ENCODE results near the gene OBSCN.

Gene OBSCN

DNA sequence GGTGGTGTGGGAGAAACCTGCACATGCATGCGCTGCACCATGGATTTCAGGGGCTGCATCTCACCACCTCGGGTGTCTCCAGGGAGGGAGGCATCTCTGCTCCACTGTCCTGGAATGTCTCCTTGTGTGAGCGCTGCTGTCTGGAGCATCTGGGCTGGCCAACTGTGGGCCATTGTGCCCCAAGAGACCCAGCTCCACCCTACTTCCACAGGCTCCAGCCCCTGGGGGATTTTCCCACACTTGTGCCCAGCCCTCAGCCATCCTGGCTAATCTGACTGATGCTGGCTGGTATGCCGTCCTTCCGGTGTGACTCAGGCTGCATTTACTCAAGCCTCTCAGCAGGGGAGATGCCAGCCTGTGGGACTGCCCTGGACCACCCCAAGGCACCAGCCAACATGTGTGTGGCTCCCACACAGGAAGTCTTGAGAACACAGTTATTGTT is 136.8 kb downstream of the OBSCN start:
- DNase-seq, result no peak

DNA sequence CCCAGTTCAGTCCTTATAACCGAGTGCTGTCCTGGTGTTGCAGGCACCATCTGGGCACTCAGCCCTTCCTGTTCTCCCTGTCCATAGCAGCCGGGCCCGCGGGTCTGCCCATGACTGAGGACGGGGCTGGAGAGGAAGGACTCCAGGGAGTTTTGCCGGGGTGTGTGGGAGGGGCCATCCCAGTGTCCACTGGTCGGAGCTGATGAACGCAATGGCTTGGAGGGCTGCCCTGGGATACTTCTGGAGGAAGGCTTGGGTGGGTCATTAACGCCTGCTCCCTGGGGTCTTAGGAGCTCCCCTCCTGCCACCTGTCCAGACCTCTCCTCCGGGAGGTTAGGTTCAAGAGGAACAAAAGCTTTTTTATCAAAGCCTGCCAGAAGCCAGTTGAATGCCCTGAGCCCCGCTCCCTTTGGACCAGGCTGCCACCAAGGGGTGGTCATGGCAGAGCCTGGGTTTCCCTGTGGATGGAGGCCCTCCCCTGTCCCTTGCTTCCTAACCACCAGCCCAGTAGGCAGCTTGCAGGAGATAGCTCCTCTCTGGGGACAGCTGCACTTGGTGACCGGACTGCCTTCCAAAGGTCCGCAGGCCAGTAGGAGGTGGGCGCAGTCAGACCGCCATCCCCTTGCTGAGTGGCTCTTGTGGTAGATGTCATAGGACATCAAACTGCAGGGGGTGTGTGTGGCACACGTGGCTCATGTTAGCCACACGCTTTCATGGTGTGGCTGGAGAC is 137.5 kb downstream of the OBSCN start:
- DNase-seq, result no peak

DNA sequence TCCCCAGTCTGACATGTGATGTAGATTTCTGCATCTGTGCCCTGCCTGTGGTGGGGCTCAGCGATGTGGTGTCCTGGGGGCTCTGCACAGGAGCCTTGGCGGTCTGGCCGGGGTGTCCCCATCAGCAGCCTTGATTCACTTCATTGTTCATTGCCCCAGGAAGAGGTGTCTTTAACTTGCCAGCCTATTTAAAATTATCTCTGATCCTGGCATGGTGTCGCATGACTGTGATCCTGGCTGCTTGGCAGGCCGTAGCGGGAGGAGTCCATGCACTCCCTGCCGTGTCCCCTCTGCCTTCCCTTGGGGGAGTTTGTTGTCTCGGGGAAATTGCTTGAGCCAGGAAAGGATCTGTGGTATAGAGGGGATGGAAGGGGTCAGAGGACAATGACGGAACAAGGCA is 138.9 kb downstream of the OBSCN start:
- no peak for DNase-seq

DNA sequence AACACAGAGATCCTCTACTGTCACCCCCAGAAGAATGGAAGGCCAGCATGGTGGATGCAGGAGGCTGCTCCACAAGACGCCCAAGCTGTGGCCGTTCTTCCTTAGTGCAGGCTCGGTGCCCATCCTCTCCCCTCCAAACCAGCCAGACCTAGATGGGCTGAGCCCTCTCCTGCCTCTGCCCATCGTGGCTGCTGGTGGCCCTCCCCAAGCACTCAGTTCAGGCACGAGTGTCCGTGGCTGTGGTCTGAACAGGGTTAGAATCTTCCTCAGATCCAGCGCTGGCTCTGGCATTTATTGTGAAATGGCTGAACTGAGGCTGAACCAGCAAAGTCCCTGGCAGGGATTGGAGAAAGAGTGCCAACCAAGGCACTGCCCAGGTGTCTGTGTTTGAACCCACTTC is 139.3 kb downstream of the OBSCN start:
- DNase-seq, result no peak

DNA sequence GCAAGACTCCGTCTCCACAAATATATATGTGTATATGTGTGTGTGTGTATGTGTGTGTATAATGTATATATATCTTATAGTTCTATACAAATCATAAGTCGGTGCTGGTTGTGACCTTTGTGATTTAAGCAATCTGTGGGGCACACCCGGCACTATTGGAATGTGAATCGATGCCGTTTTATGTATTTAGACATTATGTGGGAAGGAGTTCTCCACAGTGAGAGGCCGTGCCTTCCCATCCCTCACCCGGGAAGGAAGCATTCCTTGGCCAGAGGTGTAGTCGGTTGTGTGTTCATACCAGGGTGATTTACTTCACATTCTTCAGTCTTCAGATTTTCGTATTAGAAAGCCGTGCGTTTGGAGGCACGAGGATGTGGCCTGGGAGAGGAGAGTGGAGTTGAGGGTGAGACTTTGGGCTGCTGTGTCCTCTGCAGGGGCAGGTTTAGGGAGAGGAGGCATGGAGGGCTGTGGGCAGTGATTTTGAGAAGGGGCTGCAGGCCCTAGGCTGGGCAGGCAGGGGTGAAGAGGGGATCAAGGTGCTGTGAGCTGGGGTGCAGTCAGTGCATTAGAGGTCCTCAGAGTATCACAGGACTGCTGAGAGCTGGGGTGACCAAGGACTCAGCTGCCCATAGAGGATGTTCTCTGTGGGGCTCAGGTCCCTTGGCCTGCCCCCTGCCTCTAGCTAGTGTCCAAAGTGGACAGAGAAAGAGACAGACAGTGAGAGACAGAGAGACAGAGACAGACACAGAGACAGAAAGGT is 141.0 kb downstream of the OBSCN start:
- no peak for DNase-seq

DNA sequence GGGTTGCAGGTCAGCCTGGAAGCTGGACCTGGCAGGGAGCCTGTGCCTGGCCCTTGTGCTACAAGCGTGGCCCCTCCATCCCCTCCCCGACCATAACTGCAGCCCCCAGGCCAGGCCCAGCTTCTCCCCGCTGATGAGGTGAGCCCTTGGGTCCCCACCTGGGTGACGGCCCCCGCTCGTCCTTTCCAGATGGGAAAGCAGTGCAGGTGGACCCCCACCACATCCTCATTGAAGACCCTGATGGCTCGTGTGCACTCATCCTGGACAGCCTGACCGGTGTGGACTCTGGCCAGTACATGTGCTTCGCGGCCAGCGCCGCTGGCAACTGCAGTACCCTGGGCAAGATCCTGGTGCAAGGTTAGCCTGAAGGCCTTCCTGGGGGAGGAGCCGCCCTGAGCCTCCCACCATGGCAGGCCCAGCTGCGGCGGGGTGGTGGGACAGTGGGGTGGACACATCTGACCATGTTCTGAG is 141.9 kb downstream of the OBSCN start:
- DNase-seq, result no peak

DNA sequence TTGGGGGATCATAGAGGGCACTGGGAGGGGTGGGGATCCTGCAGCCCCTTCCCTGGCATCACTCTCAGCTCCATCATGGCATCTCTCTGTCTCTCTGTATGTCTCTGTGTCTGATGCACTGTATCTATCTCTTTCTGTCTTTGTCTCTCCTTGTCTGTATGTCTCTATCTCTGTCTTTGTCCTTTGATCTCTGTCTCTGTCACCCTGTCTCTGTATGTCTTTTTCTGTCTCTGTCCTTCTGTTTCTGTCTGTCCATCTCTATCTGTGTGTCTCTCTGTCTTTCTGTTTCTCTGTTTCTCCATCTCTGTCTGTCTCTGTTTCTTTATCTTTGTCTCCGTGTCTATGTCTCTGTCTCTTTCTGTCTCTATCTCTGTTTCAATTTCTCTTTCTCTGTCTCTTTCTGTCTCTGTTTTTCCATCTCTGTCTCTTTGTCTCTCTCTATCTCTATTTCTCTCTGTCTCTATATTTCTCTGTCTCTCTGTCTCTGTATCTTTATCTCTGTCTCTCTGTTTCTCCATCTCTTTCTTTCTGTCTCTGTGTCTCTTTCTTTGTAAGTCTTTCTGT is 142.4 kb downstream of the OBSCN start:
- DNase-seq, result no peak

DNA sequence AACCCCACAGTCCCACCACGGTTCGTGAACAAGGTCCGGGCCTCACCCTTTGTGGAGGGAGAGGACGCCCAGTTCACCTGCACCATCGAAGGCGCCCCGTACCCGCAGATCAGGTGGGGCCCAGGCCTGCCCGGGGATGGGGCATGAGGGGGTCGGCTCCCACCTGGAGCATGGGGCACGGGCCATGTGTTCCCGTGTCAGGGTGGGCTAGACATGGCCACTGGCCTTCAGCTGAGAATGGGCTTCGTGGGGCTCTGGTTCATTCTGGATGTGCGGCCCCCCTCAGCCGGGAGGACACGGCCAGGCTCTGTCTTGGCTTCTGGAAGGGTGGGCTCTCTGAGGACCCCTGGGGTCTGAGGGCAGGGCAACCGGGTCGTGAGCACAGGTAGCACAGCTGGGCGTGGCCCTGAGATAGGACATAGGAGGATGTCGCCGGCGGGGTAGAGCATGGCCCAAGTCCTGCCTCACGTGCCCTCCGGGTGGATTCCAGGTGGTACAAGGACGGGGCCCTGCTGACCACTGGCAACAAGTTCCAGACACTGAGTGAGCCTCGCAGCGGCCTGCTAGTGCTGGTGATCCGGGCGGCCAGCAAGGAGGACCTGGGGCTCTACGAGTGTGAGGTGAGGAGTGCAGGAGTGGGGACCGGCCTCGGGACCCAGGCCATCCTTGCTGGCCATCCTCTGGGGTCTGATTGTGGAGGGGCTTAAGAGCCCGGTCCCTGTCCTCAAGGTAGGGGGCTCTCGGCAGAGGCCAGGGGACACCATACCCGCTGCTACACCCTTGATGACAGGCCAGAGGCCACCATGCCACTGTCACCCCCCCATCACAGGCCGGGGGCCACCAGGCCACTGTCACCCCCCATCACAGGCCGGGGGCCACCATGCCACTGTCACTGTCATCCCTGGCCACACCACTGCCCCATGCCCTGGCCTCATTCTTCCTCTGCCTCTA is 143.3 kb downstream of the OBSCN start:
- DNase-seq, result no peak

DNA sequence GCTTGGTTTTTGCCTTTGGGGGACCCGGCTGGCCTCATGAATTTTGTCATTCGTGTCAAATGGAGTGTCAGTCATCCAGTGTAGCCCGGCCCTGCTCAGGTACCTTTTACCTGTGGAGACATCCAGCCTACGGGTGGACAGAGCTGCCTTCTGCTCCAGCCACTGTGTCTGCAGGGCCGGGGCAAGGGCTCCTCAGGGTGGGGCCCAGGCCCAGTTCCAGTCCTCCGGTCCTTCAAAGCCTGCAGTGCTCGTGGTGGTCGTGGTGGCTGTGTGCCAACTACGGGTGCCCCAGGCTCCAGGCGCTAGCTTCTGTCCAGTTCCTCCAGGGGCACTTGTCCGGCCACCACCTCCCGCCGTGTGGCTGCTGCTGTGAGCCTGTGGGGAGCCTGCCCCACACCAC is 144.0 kb downstream of the OBSCN start:
- DNase-seq, result no peak

DNA sequence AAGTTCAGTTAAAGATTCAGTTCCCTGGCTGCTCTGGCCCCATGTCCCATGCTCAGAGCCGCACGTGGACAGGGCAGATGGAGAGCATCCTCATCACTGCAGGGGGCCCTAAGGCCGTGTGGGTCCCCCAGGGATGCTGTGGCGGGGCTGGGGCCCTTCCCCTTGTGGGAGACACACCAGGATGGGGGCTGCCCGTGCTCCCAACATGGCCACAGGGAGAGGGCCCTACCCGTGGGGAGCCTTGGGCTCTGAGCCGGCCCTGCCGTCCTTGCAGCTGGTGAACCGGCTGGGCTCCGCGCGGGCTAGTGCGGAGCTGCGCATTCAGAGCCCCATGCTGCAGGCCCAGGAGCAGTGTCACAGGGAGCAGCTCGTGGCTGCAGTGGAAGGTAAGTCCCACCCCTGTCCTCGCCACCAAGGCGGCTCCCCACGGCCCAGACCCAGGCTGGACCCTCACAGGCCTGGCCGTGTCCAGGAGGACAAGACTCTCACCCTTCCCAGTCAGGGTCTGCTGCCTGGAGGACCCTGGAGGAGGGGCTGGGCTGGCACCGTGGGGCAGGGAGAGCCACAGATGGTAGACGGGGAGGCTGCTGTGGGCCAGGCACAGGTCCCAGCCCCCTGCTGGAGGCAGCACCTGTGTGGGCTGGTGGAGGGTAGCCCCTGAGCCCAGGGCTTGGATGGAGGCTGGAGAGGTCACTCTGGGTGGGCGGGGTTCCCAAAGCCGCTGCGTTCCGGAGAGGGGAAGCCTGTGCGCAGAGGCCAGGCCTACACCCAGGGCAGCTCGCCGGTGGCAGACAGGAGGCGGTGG is 145.0 kb downstream of the OBSCN start:
- DNase-seq, result no peak

DNA sequence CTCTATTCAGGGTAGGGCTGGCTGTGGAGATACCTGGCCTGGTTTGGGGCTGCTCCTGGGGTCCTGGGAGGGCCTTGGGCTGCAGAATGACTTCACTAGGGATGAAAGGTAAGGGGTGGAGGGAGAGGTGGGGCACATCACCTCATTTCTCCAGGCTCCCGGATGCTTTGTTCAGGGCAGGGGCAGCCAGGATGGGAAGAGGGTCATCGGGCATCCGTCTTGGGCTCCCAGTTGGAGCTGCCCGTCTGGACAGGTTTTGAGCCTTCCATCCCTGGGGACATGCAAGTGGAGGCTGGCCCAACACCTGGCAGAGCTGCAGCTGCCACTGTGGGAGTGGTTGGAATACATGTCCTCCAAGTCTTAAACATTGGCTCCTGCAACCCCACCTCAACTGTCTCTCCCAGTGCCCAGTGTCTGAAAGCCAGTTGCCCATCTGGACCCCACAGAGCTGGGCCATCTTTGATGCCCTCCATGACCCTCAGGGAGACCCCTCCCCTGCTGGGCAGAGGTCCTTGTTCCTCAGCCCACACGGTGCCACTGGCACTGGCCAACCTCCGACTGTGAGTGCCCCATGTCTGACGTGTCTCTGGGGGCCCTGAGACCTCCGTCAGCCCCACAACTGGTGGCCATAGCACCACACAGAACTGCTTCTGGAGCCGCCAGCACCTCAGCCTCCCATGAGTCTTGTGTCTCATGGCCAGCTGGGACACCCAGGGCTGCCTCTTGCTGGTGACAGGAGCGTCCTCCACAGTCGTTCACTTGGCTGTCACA is 145.9 kb downstream of the OBSCN start:
- DNase-seq, result no peak

DNA sequence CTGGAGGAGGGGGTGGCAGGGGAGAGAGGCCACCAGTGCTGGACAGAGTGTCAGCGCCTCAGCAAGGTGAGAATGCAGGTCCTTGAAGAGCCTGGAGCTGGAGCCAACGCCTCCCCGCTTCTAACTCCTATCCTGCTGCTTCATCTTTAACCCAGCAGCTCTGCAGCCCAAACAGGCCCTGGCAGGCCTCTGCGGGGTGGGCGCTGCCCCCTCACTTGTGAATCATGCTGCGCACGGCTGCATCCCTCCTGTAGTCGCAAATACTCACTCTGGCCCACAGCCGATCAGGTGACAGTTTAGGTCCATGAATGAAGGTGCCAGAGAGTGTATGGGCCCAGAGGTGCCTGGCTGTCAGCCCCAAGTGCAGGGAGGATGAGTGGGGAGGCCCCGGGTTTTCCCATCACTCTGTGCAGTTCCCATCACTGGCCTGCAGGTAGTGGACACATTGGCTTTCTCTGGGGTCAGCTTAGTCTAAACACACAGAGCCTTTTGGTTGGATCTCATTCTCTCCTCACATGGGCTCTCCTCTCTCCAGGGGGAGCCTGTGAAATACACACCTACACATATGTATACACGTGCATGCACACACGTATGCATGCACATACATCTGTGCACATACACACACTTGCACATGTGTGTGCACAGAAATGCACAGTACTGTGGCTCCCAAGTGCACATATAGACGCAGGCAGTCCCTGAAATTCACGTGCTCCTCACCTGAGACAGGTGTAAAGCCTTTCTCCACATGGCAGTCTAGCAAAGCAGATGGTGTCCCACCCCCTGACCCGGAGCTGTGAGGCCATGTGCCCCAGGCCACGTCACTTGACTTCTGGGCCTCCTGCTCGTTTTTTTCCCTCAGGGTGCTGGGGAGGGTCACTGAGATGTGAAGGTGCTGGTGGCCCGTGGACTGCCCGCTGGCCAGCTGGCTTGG is 146.8 kb downstream of the OBSCN start:
- no peak for DNase-seq

DNA sequence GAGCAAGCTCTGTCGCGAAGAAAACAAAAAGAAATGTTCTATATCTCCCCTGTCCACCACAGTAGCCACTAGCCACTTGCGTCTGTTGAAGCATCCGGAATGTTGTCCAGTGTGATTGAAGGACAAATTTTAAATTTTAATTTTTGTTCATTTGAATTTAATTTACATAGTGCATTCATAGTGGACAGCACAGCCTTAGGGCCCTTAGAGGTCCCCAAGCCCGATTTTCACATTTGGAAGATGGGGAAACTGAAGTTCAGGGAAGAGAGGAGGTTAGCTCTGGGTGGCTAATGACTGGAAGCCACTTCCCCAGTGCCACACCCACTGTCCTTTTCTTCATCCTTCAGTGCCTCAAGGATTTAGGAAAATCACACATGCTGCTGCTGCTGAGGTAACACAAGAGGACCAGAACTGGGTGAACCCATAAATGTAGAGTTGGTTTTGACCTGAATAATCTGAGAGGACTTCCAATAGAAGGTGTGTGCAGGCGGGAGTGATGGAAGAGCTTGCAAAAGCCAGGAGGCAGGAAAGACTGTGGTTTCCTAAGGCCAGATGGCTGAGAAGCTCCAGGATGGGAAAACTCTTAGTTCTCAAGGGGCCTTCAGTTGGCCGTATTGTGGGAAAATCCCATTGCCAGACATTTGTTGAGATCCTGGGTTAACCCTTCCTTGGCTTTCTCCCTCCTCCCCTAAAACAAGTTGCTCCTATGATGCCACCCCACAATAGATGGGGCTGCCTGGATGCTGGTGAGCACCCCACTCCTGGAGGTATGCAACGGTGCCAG is 149.2 kb downstream of the OBSCN start:
- no peak for DNase-seq

DNA sequence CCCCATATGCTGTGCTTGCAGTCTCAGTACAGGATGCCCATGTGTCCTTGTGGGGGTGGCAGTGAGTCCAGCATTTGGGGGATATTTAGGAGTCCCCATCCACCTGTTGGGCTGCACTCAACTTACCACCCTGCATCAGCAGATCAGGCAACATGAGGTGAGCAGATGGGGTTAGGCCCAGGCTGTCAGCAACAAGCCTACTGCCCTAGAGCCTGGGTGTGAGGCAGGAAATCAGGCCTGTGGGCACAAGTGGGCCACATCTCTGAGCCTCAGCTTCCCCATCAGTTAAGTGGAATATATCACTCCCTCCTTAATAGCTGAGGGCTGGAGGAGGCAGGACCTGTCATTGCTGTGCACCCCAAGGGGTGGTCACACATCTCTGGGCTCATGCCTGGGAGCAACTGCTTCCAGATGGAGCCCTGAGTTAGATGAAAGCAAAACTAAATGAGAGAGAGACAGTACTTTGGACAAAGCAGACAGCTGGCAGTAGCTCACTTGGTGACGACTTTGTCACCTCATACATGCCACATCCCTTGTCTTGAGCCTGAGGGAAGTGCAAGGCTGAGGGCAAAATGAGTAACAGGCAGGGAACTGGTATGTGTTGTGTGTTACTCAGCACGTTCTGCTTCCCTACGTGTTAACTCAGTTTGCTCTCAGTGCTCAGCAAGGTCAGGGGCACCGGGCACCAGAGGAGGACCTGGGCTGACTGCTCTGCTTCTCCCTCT is 150.4 kb downstream of the OBSCN start:
- DNase-seq, result no peak

DNA sequence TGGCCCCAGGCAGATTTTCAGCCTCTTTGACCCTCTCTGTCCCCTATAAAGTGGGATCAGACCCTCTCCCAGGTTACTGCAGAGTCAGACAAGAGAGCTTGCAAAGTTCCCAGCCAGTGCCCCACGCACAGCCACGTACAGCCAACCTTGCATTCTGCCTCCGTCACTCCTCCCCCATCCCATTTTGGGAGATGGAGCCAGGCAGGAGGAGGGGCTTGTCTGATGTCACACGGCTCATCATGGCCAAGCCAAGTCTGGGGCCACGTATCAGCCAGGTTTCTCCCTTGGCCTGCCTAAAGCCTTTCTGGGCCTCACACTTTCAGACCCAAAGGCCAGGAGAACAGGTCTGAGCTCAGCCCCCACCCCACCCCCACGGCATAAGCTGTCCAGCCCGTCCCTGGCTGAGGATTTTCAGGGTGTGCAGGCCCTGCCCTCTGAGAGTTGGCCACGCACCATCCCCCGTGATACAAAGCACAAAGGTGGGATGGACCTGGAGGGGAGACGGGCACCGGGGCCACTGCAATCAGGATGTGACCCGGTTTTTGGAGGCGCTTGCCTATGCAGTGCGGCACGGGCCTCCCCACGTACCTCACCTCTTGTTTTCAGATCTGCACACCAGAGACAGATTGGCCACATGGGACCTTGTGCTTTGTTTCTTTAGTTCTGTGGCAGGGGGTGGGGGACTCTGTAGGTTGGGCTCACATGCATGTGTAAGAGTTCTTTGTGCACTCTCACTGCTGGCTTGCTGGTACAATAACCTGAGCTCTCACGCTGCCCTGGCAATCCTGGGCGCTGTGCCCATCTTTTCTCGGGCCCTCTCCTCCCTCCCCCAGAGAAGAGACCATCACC is 151.1 kb downstream of the OBSCN start:
- DNase-seq, result no peak

DNA sequence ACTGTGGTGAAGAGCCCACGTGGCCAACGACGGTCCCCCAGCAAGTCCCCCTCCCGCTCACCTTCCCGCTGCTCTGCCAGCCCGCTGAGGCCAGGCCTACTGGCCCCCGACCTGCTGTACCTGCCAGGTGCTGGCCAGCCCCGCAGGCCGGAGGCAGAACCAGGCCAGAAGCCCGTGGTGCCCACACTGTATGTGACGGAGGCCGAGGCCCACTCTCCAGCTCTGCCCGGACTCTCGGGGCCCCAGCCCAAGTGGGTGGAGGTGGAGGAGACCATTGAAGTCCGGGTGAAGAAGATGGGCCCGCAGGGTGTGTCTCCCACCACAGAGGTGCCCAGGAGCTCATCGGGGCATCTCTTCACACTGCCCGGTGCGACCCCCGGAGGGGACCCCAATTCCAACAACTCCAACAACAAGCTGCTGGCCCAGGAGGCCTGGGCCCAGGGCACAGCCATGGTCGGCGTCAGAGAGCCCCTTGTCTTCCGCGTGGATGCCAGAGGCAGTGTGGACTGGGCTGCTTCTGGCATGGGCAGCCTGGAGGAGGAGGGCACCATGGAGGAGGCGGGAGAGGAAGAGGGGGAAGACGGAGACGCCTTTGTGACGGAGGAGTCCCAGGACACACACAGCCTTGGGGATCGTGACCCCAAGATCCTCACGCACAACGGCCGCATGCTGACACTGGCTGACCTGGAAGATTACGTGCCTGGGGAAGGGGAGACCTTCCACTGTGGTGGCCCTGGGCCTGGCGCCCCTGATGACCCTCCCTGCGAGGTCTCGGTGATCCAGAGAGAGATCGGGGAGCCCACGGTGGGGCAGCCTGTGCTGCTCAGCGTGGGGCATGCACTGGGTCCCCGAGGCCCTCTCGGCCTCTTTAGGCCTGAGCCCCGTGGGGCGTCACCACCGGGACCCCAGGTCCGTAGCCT is 152.0 kb downstream of the OBSCN start:
- no peak for DNase-seq
